ENCODE results near the gene TSPY3. TPM values are rescaled to one million over a fixed set of nuclear protein-coding genes. Genes with fewer than 3 reads are reported as not detected.
"Not testable (repeated sequence)": the region's sequence is repeated elsewhere in the genome, so short reads cannot be mapped to it uniquely, and the experiment has no call there.

Gene TSPY3, protein sequence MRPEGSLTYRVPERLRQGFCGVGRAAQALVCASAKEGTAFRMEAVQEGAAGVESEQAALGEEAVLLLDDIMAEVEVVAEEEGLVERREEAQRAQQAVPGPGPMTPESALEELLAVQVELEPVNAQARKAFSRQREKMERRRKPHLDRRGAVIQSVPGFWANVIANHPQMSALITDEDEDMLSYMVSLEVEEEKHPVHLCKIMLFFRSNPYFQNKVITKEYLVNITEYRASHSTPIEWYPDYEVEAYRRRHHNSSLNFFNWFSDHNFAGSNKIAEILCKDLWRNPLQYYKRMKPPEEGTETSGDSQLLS
- total RNA-seq (not detected), polyA plus RNA-seq (not detected)
- long read RNA-seq, donor 1, result 0 reads
- long read RNA-seq, donor 2, result 0 reads
- long read RNA-seq, donor 3, result 0 reads

GRCh38 chrY:9398121-9398520 is at the start of gene TSPY3:
Gene TSPY3, plus strand, starts transcription at chrY:9398421. Its CDS starts 46 bp downstream, at chrY:9398467.
- no CpG with 5 or more reads among the region's 26 CpGs for WGBS, 3 donors
- H3K9me3 ChIP-seq; intact Hi-C loops (cut with DNase I); H3K27me3 ChIP-seq; H3K27ac ChIP-seq; DNase-seq; H3K4me3 ChIP-seq; H3K36me3 ChIP-seq; H3K4me1 ChIP-seq (ENCODE audit: insufficient read depth): not testable (repeated sequence)

DNA sequence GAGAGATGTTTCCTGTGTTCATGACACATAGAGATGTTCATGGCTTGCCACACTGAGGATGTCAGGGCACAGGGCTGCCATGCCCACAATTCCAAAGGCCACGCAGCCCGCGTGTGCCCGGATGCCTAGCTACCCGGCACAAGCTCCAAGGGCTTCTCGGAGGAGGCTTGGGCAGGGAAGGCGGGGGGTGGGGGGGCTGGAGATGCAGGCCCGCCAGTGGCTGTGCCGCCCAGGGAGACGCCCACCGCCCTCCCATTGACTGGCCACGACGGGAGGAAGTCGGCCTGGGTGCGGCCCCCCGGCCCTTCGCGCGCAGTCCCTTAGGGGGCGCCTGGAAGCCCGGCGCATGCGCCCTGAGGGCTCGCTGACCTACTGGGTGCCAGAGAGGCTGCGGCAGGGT is 40.7 kb upstream of the TSPY3 start, which contains the start of gene TSPY8:
Gene TSPY8 (plus strand): TSS at position 301 of the 400 bp plus-strand sequence. CDS start 46 bp downstream, at position 347.
- intact Hi-C loops (cut with DNase I); H3K27ac ChIP-seq; DNase-seq; H3K4me3 ChIP-seq; H3K9me3 ChIP-seq; H3K27me3 ChIP-seq; H3K36me3 ChIP-seq; H3K4me1 ChIP-seq (ENCODE audit: insufficient read depth): not testable (repeated sequence)
- no CpG with 5 or more reads among the region's 25 CpGs for WGBS, 3 donors

DNA sequence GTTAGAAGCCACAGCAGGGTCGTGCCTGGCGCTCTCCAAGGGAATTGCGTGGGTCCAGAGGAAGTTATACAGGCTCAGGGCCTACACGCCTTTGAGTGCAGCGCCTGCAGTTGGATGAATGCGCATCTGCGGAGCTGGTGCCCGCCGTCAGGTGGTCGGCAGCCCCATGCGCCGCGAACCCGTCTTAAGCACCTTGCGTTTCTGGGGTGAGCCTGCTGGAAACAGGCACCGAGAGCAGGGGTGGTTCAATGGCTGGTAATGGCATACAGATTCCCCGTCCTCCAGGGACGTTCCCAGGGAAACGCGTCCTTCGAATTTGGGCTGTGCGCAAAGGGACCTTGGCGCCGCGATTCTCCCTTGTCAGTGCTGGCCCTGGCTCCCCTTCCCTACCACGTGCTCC is 1.7 kb upstream of the TSPY3 start:
- H3K36me3 ChIP-seq; H3K27me3 ChIP-seq; DNase-seq; intact Hi-C loops (cut with DNase I); H3K4me1 ChIP-seq (ENCODE audit: insufficient read depth); H3K27ac ChIP-seq; H3K4me3 ChIP-seq; H3K9me3 ChIP-seq: not testable (repeated sequence)
- no CpG with 5 or more reads among the region's 26 CpGs for WGBS, 3 donors

Other genes with a start within 250 kb of the TSPY3 start
- not detected for gene TSPY4, start 61.0 kb upstream of the TSPY3 start, total RNA-seq
- gene TSPY4, start 61.0 kb upstream of the TSPY3 start, polyA plus RNA-seq, result not detected
- not detected for gene TSPY8, start 40.6 kb upstream of the TSPY3 start, total RNA-seq
- gene TSPY8, start 40.6 kb upstream of the TSPY3 start, polyA plus RNA-seq, result not detected
- gene TSPY1, start 68.5 kb downstream of the TSPY3 start, total RNA-seq, result not detected
- gene TSPY1, start 68.5 kb downstream of the TSPY3 start, polyA plus RNA-seq, result not detected
- gene TSPY9, start 88.8 kb downstream of the TSPY3 start, total RNA-seq, result not detected
- not detected for gene TSPY9, start 88.8 kb downstream of the TSPY3 start, polyA plus RNA-seq
- not detected for gene TSPY10, start 129.5 kb downstream of the TSPY3 start, total RNA-seq
- not detected for gene TSPY10, start 129.5 kb downstream of the TSPY3 start, polyA plus RNA-seq

Data from ovary (tissue), 10 donors.